ENCODE data around the gene MPZL2. TPM values are rescaled to one million over a fixed set of nuclear protein-coding genes. Genes with fewer than 3 reads are reported as not detected.

The MPZL2 gene
- total and polyA plus RNA-seq, 2 of the 8 experiments (the other 6 are each of a cell fraction or from before 2014, with no cell fraction given) = 2.4 to 3.2 TPM

- Histone ChIP-seq H3K27me3 (replicated peaks in 1 of 4; ENCODE audit: control insufficient read depth in 3 of 4, extremely low read depth in 1 of 4, insufficient read depth in 3 of 4, low read length in 3 of 4) (no peaks in the 10 kb centered on the region; a peak in 1 of 7 replicates), H2AK5ac (ENCODE audit: low read depth, low read length) (no peak overlapping the region), H3K79me2 (ENCODE audit: control insufficient read depth in 1 of 2, insufficient read depth in 2 of 2, low read length in 2 of 2) (no peaks in the 10 kb centered on the region), H3K9me3 (ENCODE audit: insufficient read depth in 2 of 2, low read depth in 1 of 2, low read length in 1 of 2) (no peaks in the 10 kb centered on the region), H2BK5ac (ENCODE audit: low read depth, low read length) (no peak overlapping the region), H3K9ac (replicated peaks in 1 of 4; ENCODE audit: extremely low read depth in 1 of 4, low read depth in 3 of 4, low read length in 3 of 4) (no peak overlapping the region), H3K23me2 (ENCODE audit: low read depth, low read length) (no peaks in the 10 kb centered on the region), H4K20me1 (replicated peaks in 1 of 2; ENCODE audit: control insufficient read depth in 1 of 2, insufficient read depth in 2 of 2, low read length in 2 of 2) (no peaks in the 10 kb centered on the region), H3K23ac (ENCODE audit: insufficient read length) (no peak overlapping the region), H3K36me3 (ENCODE audit: control insufficient read depth in 2 of 4, insufficient read depth in 4 of 4, low read length in 3 of 4) (no peaks in the 10 kb centered on the region; a peak in 1 of 8 replicates), H2BK12ac (ENCODE audit: low read depth, low read length) (no peak overlapping the region), H4K5ac (ENCODE audit: insufficient read length, low read depth, low read length) (no peak overlapping the region), H3K27ac (ENCODE audit: low read depth, low read length) (no peak overlapping the region), H3K56ac (replicated peaks; ENCODE audit: insufficient read length, low read depth, low read length) (no peak overlapping the region), H3K4me1 (replicated peaks in 1 of 4; ENCODE audit: control insufficient read depth in 3 of 4, insufficient read depth in 4 of 4, low read length in 3 of 4) (no peaks in the 10 kb centered on the region), H3K4ac (replicated peaks; ENCODE audit: insufficient read length, low read depth, low read length) (no peak overlapping the region), H2AFZ (ENCODE audit: low read length) (no peak overlapping the region), H2BK120ac (replicated peaks; ENCODE audit: low read depth, low read length) (no peak overlapping the region), H4K91ac (replicated peaks; ENCODE audit: insufficient read length, low read length) (no peak overlapping the region), H2BK15ac (ENCODE audit: low read length) (no peak overlapping the region), H4K8ac (ENCODE audit: extremely low read depth, insufficient read depth, low read length) (no peak overlapping the region), H3K14ac (ENCODE audit: insufficient read length) (no peak overlapping the region), H3K4me2 (ENCODE audit: insufficient read depth in 1 of 2, low read depth in 2 of 2, low read length in 2 of 2) (no peak overlapping the region), H2BK20ac (ENCODE audit: low read length) (no peak overlapping the region), H3K18ac (ENCODE audit: extremely low read depth, low read length) (no peak overlapping the region), H3K79me1 (ENCODE audit: low read depth, low read length) (no peaks in the 10 kb centered on the region), H3K4me3 (ENCODE audit: extremely low read depth in 1 of 4, insufficient read depth in 2 of 4, low read depth in 3 of 4, low read length in 4 of 4) (no peak overlapping the region)
- ChIA-PET POLR2A (ENCODE audit: partially characterized antibody) (interaction anchor here (0.6 kb wide), 1 partner anchor 11 kb away, joined by 3 read pairs; no protein-coding TSS in a partner anchor), CTCF (ENCODE audit: partially characterized antibody) (interaction anchor here (1.5 to 1.6 kb wide), 2 partner anchors 15 to 31 kb away, joined by 5 to 6 read pairs; no protein-coding TSS in a partner anchor)
- 89% methylated on average over 5 of the region's 5 CpGs; no CpG with 5 or more reads in 1 of the 2 experiments for WGBS, 2 experiments (ENCODE audit: extremely low coverage in 1 of 2, insufficient coverage in 1 of 2, insufficient read length in 1 of 2, insufficient replicate concordance in 2 of 2, low coverage in 1 of 2, low lambda C conversion rate in 2 of 2, missing lambda C conversion rate in 1 of 2)
- FAIRE-seq (no peak), DNase-seq (ENCODE audit: low read depth in 1 of 2, low spot score in 2 of 2) (no peak)
- no peak for TF ChIP-seq POU5F1 (IDR thresholded peaks at IDR 0.05; ENCODE audit: low read depth, low read length)
- no peak for TF ChIP-seq SAP30 (IDR thresholded peaks at IDR 0.05; ENCODE audit: insufficient read depth, insufficient replicate concordance, low read length)
- TF ChIP-seq USF2 (IDR thresholded peaks at IDR 0.05; ENCODE audit: low read length) = no peak
- TF ChIP-seq SIRT6 (IDR thresholded peaks at IDR 0.05; ENCODE audit: low read length) = no peak
- no peak for TF ChIP-seq POLR2AphosphoS5 (IDR thresholded peaks at IDR 0.05; ENCODE audit: low read depth, low read length)
- no peak for TF ChIP-seq BCL11A (IDR thresholded peaks at IDR 0.05; ENCODE audit: low read depth in 2 of 2, low read length in 2 of 2)
- no peak for TF ChIP-seq HDAC2 (IDR thresholded peaks at IDR 0.05; ENCODE audit: borderline replicate concordance in 1 of 2, low read depth in 2 of 2, low read length in 2 of 2)
- TF ChIP-seq MAFK (IDR thresholded peaks at IDR 0.05; ENCODE audit: low read depth, low read length) = no peak
- no peak for TF ChIP-seq NRF1 (IDR thresholded peaks at IDR 0.05; ENCODE audit: low read depth, low read length)
- no peak for TF ChIP-seq POLR2A (IDR thresholded peaks at IDR 0.05; ENCODE audit: control extremely low read depth in 1 of 2, low read depth in 2 of 2, low read length in 2 of 2)
- no peak for TF ChIP-seq JUND (IDR thresholded peaks at IDR 0.05; ENCODE audit: low read length)
- no peak for TF ChIP-seq BACH1 (IDR thresholded peaks at IDR 0.05; ENCODE audit: low read length)
- TF ChIP-seq TAF7 (optimal IDR thresholded peaks at IDR 0.05; ENCODE audit: borderline replicate concordance, low read depth, low read length) = no peak
Observed at GRCh38 chr11:118229274-118229847, 34.7 kb downstream of the MPZL2 start.

All from H1 (cell line).